Measurements from ENCODE around the gene ECM1. TPM values are rescaled to one million over a fixed set of nuclear protein-coding genes. Genes with fewer than 3 reads are reported as not detected.

The ECM1 gene
- total and polyA plus RNA-seq, 2 donors (not counting 3 experiments of a cell fraction or from before 2014, with no cell fraction given) = 7.2 to 16.6 TPM

- Histone ChIP-seq H4K20me1 (replicated peaks; ENCODE audit: control insufficient read depth, extremely low read depth, insufficient read depth, low read length) (no peaks in the 10 kb centered on the region), H3K27me3 (ENCODE audit: control insufficient read depth in 2 of 2, insufficient read depth in 2 of 2, low read length in 2 of 2) (peaks cover 2 to 3% of the 10 kb centered on the region in 2 experiments), H3K4me3 (replicated peaks in 1 of 3; ENCODE audit: insufficient read depth in 1 of 3, low read depth in 1 of 3, low read length in 3 of 3) (no peak overlapping the region), H3K9ac (replicated peaks; ENCODE audit: extremely low read depth, insufficient read depth, low read length) (no peak overlapping the region), H3K4me2 (ENCODE audit: insufficient read depth, low read length) (no peak overlapping the region), H3K9me3 (replicated peaks; ENCODE audit: control insufficient read depth, insufficient read depth, low read length) (no peaks in the 10 kb centered on the region), H3K79me2 (ENCODE audit: control insufficient read depth, insufficient read depth, low read length) (no peaks in the 10 kb centered on the region), H2AFZ (ENCODE audit: low read depth, low read length) (no peak overlapping the region), H3K9me1 (replicated peaks; ENCODE audit: control insufficient read depth, extremely low read depth, insufficient read depth, low read length) (no peaks in the 10 kb centered on the region), H3K36me3 (ENCODE audit: control insufficient read depth in 2 of 2, extremely low read depth in 1 of 2, insufficient read depth in 2 of 2, low read length in 2 of 2) (no peaks in the 10 kb centered on the region), H3K27ac (ENCODE audit: insufficient read depth, low read depth, low read length) (no peak overlapping the region), H3K4me1 (ENCODE audit: control insufficient read depth, extremely low read depth, insufficient read depth, low read length) (peaks cover 4% of the 10 kb centered on the region)
- intact Hi-C loops (cut with micrococcal nuclease) = no loop called here
- BruUV-seq (replicated peaks) = no TSS peak
- dilution Hi-C loops (cut with MboI; ENCODE audit: extremely low pct_ligation_motif_present, low sequenced_read_pairs) = no loop called here
- CTCF ChIA-PET = interaction anchor here (0.8 to 6.7 kb wide), 4 partner anchors 11 to 16 kb away, joined by 3 to 55 read pairs (median 3); no protein-coding TSS in a partner anchor
- POLR2A ChIA-PET = no interaction called here
- no peak for DNase-seq (ENCODE audit: low read depth, low spot score)
- TF ChIP-seq GATA2 (IDR thresholded peaks at IDR 0.05; ENCODE audit: insufficient read depth, insufficient read length, low read depth, low read length) (no peak), POLR2A (IDR thresholded peaks at IDR 0.05; ENCODE audit: low read depth, low read length) (no peak), JUN (IDR thresholded peaks at IDR 0.05; ENCODE audit: borderline replicate concordance, insufficient read depth, insufficient read length, low read depth) (no peak), FOS (IDR thresholded peaks at IDR 0.05; ENCODE audit: borderline replicate concordance, insufficient read depth, low read length) (no peak), MYC (IDR thresholded peaks at IDR 0.05; ENCODE audit: low read depth, low read length) (no peak), POLR2AphosphoS5 (IDR thresholded peaks at IDR 0.05; ENCODE audit: insufficient read depth, low read depth, low read length) (no peak), EZH2 (IDR thresholded peaks at IDR 0.05; ENCODE audit: borderline replicate concordance, low read depth, low read length, severe bottlenecking) (no peak)
- TF ChIP-seq, protein P1, sequence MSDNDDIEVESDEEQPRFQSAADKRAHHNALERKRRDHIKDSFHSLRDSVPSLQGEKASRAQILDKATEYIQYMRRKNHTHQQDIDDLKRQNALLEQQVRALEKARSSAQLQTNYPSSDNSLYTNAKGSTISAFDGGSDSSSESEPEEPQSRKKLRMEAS (IDR thresholded peaks at IDR 0.05; ENCODE audit: insufficient read depth, insufficient read length) = no peak
- TF ChIP-seq, protein P2, sequence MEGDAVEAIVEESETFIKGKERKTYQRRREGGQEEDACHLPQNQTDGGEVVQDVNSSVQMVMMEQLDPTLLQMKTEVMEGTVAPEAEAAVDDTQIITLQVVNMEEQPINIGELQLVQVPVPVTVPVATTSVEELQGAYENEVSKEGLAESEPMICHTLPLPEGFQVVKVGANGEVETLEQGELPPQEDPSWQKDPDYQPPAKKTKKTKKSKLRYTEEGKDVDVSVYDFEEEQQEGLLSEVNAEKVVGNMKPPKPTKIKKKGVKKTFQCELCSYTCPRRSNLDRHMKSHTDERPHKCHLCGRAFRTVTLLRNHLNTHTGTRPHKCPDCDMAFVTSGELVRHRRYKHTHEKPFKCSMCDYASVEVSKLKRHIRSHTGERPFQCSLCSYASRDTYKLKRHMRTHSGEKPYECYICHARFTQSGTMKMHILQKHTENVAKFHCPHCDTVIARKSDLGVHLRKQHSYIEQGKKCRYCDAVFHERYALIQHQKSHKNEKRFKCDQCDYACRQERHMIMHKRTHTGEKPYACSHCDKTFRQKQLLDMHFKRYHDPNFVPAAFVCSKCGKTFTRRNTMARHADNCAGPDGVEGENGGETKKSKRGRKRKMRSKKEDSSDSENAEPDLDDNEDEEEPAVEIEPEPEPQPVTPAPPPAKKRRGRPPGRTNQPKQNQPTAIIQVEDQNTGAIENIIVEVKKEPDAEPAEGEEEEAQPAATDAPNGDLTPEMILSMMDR (IDR thresholded peaks at IDR 0.05; ENCODE audit: extremely low read depth in 1 of 2, insufficient read depth in 1 of 2, low read depth in 1 of 2, low read length in 2 of 2) = no peak
- no peak for FAIRE-seq
Observed at GRCh38 chr1:150543500-150544143, 35.7 kb downstream of the ECM1 start.
